22Rv1 (cell line): ENCODE data around the gene ZC3H13.

ENCODE experiments used
- H3K27ac ChIP-seq: fragments of 450-650 bp; 2 replicates; pipeline ENCODE4 v1.5.1; 2017
- CTCF ChIP-seq: fragments of 450-650 bp; IDR thresholded peaks from 2 replicates; pipeline ENCODE4 v1.5.1; 2017; ENCODE audit warnings: mild to moderate bottlenecking
- ZFX ChIP-seq: fragments of 450-650 bp; IDR thresholded peaks from 2 replicates; pipeline ENCODE4 v1.6.1; 2017; ENCODE audit warnings: antibody characterized with exemption, borderline replicate concordance

ZC3H13 gene

GRCh38 chr13:45928843-45929242 is 123.7 kb downstream of the ZC3H13 start:
- TF ChIP-seq CTCF (no peak), ZFX (no peak)
- H3K27ac ChIP-seq: no peak overlapping the region

- no peak overlapping the region for H3K27ac ChIP-seq
- no peak for TF ChIP-seq ZFX
- no peak for TF ChIP-seq CTCF
Measured at GRCh38 chr13:45928176-45928575, 124.4 kb downstream of the ZC3H13 start.

- TF ChIP-seq CTCF (no peak), ZFX (no peak)
- no peak overlapping the region for H3K27ac ChIP-seq
Measured at GRCh38 chr13:45926741-45927140, 125.8 kb downstream of the ZC3H13 start.

- no peak overlapping the region for H3K27ac ChIP-seq
- TF ChIP-seq ZFX: no peak
- peak; percentile 22; the same call in 1 of the 2 replicates for TF ChIP-seq CTCF
Measured at GRCh38 chr13:45925151-45925550, 127.4 kb downstream of the ZC3H13 start.

- TF ChIP-seq CTCF (no peak), ZFX (no peak)
- no peak overlapping the region for H3K27ac ChIP-seq
Measured at GRCh38 chr13:45921162-45921736, 131.3 kb downstream of the ZC3H13 start.

GRCh38 chr13:45918597-45918996 is 133.9 kb downstream of the ZC3H13 start:
- no peak overlapping the region for H3K27ac ChIP-seq
- TF ChIP-seq ZFX: no peak
- TF ChIP-seq CTCF: no peak

- TF ChIP-seq ZFX (no peak), CTCF (no peak)
- no peak overlapping the region for H3K27ac ChIP-seq
Measured at GRCh38 chr13:45917019-45917418, 135.5 kb downstream of the ZC3H13 start.
